GM18519 (cell line): ENCODE measurements around the gene ANKRD23.

Experiments
- ATAC-seq: cut with Tn5 transposase; IDR thresholded peaks from one replicate; pipeline ENCODE4 v1.9.1; 2021; ENCODE audit warnings: mild to moderate bottlenecking, moderate library complexity; ENCODE audit not compliant: unreplicated experiment, low FRiP score

The ANKRD23 gene

DNA sequence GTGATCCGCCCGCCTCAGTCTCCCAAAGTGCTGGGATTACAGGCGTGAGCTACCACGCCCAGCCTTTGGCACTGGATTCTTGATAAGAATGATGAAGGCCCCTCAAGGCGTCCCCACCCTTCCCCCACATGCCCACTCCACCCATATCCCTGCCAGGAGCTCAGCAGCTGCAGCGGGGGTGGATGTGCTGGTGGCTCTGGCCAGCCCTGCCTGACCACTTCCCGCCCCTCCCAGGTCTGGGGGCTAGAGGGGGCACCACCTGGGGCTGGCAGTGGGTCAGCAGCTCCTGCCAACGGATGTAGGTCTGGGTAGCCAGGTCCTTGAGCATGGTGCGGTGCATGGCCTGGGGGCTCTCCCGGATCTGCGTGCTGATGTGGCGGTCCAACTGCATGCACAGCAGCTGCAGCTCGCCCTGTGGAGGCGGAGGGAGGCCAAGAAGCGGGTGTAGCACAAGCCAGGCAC, 33.8 kb upstream of the ANKRD23 start:
- no peak for ATAC-seq

DNA sequence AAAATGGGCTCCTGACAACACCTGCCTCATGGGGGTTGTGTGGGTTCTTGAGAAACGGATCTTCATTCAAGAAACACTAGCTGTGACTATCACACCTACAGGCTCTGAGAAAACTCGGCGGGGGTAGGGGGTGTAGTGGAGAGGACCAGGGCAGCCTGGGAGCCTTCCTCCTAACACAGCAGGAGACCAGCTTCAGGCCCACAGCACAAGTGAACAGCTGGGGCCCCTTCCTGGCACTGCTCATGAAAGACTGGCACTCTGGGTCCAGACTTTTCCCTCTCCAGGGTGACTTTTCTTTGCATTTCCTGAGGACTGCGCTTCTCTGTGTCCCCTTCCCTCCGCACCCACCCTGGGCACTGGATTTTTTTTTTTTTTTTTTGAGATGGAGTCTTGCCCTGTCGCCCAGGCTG, 33.2 kb upstream of the ANKRD23 start:
- no peak for ATAC-seq

DNA sequence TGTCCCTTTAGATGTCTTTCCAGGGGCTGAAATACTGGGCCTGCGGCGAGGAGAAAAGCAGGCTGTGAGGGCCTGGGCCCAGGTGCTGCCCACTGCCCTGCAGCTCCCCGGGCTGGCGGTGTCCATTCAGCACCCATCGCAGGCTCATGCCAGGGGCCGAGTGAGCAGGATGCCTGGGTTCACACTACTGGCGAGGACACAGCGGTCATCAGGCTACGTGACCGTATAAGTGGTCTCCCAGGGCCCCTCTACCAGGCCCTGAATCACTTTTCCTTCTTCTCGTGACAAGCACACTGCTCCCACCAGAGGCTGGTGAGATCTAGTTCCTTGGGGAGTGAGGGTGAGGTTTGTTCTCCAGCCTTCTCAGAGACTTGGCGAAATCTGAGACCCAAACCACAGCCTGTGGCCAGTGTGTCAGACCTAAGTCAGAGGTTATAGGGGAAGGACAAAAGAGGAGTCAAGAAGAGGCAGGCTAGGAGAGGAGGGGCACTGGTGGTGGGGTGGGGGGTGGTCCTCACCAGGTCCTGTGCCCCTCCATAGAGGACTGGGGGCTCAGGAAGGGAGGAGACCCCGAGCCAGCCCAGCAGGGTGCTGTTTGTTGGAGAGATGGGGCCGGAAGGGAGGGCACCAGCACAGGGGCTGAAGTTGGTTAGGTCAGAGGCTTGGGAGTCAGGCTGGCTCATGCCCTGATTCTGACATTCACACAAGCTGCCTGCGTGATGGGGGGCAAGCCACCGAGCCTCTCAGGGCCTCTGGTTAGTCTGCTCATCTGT, 32.6 kb upstream of the ANKRD23 start:
- ATAC-seq: no peak

DNA sequence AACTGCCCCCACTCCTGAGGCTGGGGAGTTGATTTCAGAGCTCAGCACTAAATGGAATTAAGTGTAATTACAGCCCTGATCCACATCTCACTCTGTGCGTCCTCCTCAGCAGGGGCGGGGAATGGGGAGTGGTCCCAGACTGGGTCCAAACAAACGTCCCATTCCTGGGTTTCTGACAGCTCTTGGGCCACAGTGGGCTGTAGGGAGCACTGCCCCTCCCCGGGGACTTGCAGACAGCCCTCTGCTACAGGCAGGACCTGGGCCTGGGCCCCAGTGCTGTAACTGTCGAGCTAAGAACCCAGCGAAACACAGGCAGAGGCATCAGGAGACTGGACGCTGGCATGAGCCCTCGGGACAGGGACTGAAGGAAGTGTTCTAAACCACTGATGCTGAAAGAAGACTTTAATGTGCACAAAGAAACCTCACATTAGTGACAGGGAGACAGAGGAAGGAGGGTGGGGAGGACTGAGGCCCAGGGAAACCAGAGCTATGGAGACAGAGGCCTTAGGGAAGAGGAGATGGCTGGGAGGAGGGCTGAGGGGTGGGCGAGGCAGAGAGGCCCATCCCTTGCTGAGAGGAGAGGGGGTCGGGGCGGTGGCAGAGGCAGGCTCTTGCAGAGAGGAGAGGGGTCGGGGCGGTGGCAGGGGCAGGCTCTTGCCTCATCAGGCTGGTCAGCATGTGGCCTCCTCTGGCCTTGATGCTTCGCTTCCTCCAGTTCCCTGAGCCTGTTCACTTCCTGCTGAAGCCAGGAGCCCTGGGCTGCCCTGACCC, 31.9 kb upstream of the ANKRD23 start:
- no peak for ATAC-seq

DNA sequence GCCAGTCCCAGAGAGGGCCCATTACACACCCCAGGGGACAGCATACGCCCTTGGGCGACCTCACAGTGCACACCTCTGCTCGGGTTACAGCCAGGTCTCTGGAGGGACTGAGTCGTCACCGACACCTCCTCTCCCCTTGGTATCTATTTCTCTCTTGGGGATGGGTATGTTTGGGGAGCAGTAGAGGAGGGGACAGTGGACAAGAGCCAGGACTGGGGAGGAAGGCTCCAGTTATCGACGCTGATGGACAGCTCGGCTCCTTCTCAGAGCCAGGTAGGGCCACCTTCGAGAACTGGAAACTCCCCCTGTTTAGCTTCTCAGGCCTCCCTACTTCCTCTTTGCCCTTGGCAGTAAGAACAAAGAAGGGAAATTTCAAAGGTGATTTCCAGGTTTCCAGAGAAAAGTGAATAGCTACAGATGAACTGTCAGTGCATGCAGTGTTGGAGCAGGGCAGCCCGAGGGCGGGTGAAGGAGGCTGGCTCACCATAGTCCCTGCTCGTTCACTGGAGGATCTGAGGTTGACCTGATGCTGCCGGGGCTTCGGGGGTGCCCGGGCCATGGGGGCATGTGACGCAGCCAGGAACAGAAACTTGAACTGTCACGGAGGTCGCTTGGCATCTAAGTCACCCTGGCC, 30.5 kb upstream of the ANKRD23 start:
- ATAC-seq: no peak

DNA sequence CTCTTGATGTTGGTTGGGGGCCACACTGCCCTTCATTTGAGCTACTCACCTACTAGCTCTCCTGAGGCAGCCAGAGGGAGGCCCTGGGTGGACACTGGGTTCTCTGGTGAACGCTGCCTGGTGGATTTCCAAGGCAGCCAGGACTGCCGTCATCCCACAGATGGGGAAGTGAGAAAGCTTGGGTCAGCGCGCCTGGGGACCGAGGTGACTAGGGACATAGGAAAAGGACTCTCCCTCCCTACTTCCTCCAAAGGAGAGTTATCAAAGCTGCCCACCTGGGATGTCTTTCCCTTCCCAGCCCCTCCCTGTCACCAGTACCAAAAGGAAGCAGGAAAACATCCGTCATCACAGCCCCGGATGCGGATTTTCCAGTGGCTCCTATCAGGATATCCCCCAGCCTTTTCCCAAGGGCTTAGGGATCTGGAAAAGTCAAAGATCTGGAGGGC, 29.9 kb upstream of the ANKRD23 start:
- no peak for ATAC-seq

DNA sequence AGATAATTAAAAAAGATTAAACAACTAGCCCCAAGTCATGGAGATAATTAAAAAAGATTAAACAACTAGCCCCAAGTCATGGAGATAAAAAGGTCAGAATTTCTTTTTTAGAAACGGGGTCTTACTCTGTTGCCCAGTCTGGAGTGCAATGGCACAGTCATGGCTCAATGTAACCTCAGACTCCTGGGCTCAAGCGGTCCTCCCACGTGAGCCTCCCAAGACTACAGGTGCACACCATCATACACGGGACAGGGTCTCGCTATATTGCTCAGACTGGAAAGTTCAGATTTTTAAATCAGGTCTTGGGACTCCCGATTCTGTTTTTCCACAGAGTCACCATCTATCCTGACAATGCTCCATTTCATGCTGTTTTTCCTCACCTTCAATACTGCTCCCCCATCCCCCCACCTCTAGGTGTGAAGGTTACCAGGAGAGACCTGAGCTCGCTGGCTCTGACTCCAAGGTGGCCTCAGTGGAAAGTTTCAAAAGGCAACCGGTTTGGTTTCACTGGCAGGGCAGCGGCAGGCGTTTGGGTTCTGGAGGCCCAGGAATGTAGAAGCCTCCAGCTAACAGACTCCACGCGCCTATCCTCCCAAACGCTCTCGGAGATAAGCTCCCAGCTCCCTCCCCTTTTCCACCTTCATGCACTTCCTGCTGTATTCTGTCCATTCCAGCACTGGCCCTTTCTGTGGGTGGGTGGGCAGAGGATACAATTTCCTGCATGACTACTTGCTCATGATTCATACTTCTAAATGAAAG, 28.9 kb upstream of the ANKRD23 start:
- no peak for ATAC-seq

DNA sequence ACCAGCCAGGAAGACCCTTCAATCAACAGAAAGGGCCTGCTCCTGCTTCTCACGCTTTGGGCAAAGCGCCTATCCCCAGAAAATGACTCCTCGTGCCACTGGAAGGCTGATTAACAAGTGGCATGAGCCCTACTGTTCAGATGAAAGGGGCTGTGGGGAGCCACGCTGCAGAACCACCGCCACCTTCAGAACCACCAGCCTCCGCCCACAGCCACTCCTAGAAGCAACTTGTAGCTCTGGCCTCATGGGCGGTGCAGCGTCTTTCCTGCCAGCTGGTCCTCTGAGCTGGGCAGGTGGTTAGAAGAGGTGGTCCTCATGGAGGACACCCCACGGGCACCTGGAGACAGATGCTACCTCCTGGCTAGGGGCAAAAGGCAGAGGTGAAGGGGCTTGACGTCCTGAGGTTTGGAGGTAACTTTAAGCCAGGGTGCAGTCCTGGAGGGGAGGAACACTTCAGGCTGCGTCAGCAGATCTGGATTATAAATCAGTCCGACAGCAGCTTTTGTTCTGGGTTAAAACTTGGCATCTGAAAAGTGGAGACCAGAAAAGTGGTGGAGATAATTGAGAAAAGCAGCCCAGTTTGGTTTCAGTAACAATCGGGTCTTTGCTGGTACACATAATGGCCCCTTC, 26.9 kb upstream of the ANKRD23 start:
- ATAC-seq: no peak

DNA sequence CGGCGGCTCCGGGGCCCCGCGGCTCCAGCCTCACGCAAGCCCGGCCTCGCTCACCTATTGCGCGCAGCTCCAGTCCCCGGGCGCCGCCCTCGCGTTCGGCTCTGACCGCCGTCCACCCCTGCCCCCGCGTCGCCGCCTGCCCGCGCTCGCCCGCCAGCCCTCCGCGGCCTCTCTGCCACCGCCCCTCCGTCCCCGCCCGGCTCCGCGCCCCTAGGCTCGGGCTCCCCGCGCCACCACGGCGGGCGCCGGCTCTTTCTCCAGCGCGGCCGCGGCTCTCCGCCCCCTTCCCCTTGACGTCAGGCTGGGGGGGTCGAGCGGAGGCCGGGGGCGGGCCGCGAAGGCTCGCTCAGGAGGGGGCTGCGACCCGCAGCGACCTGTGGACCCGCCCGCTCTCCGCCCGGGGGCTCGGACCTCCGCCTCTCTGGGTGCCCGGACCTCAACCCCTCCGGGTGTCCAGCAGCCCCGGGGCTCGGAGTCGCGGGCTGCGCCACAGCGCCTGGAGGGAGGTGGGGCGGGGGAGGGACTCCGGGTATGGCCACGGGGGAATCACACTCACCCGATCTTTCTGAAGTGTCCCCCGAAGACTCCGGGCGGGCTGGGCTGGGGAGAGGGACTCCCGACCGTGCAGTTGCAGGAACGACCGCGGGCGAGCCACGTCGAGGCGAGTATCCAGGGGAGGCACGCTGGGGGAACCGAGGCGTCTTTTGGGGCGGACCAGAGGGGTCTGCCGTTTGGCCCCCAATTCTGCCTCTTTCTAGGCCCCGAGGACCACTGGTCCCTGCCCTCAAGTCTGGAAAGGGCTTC, 26.2 kb upstream of the ANKRD23 start, which contains the start of gene SEMA4C:
Gene SEMA4C (minus strand): TSS at position 259 of the 804 bp plus-strand sequence. CDS start 2,194 bp downstream, outside the sequence.
- ATAC-seq: no peak

DNA sequence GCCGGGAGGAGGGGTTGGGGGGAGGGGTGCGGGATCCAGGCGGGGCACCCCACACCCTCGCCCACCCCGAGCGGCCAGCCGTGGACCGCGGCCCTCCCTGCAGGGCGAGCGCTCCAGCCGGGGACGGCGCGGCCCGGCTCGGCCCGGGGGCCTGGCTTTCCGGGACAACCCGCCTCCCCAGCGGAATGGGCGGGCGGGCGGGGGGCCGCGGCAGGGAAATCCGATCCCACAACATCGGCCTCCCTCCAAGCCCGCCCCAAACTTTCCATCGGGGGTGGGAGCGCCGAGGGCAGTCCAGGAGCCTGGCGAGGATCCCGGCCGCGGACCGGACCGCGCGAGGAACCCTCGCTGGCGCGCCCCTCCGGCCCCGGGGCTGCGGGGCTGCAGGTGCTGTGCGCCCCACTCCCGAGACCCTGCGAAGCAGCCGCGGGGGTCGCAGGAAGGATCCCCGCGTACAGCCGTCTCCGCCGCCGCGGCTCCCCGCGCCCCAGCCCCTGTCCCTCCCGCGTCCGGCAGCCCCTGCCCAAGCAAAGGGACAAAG, 25.5 kb upstream of the ANKRD23 start:
- ATAC-seq: no peak

DNA sequence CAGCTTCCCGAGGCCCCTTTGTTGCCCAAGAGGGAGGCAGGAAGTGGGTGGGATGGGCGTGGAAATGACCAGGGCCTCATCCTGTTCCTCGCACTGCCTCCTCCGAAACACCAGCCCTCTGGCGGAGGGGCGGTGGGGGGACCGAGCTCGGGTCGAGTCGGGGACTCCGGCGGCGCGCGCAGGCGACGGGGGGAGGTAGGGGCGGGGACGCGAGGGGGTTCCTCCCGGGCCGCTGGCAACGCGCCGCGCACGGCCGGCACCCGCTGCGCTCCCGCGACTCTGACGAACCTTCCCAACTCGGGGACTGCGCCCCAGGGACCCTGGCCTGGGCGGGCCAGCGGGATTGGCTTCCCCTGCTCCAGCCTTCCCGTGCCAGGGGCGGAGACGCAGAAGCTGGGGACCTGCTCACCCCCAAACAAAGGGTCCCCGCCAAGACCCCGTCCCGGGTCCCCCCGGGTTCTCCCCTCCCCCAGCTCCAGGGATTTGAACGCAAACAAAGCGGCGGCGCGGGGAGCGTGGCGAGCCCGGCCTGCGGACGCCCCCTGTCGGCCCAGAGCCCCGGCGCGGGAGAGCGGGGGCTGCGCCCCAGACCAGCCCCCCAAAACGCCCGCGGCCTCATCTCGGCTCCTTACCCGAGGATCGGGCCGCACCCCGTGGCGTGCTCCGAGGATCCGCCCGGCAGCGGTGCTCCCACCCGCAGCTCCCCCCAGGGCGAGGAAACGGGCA, 24.9 kb upstream of the ANKRD23 start:
- no peak for ATAC-seq

DNA sequence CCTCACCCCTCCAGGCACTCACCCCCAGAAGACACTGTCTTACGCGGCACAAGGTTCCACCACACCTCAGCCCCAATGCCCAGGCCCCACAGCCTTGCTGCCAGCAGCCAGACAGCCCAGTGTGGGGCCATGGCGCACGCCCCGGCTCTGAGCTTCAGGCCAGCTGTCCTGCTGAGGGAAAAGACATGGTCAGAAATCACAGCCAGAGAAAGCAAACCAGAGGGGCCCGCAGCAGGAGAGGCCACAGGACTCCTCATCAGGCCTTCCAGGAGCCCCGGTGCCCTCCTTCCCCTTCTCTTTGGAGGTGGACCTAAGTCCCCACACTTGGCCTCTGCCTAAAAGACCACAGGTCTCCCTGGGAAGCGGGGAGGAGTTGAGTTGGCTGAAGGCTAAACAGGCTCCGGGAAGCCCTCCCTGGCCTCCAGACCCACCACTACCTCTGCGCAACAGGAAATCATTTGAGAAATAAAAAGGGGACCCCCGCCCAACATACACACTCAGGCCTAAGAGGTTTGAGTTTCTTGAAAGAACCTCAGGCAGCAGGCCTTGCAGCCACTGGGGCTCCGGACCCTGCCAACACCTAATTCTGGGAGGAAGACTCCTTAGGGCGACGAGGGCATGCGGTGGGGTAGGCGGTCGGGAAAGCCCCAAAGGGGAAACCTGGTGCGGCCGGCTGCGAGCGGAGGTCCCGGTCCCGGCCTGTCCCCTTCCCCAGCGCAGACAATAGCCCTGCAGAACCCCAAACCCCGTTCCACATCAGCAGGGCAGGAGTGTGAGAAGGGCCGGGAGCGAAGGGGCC, 24.1 kb upstream of the ANKRD23 start:
- ATAC-seq: no peak

DNA sequence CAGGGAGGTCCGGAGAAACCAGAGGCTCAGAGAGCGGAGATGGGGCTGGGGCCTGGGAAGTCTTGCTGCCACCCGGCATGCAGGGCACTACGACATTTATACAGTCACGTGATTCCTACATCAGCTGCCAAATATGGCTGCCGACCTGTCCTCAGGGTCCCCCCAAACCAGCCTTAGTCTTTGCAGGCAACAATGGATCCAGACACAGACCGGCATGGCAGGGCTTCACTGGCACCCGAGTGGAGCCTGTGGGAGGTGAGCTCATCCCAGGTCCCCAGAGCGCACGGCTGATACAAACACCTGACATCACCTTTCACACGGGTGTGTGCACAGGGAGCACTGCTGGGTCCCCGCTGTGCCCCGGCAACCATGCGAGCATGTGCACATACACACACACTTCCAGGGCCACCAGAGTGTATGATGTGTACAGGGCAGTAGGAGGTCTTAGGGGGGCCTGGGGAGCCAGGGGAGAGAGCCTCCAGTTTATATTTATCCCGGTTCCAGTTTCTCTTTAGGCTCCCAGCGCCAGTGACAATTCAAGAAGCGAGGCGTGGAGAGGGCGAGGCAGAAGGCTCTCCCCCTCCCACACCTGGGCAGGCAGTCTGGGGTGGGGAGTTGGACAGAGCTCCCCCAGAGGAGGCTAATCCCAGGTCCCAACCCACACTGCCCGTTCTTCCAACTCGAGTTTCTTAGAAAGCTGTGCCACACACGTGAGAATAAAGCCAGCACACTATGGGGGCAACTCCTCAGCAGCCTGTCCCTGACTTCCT, 23.4 kb upstream of the ANKRD23 start:
- ATAC-seq: no peak

DNA sequence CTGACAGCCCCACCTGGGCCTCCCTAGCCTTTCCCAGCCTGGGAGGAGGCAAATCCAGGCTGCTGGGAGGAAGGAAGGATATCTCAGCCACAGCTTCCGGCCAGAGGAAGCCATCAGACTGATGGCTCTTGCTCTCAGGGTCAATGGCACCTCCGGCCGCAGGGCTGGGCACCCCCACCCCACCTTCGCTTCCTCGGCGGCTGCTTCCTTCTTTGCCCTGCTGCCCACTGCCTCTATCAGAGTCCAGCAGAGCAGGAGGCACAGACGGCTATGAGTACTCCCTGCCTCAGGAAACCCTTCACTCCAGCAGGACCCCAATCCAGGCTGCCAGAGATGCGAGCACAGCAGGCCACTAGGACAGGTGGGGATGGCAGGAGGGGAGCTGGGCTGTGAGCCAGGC, 22.8 kb upstream of the ANKRD23 start:
- ATAC-seq: no peak

DNA sequence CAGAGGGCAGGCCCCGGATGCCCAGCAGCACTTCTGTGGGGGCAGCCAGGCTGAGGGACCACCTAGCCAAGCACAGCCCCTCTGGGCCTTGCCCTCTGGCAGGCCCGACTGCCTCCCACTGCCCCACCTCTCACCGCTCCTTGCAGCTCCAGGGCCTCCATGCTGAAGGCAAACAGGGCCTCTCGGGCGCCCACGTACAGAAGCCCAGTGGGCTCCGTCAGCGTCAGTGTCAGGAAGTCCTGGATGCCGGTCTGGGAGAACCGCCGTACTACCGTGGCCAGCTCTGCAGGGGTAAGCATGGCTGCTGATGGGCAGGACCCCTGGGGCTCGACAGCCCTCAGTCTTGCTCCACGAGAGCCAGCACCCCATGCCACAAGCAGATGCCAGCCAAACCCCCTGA, 22.3 kb upstream of the ANKRD23 start:
- ATAC-seq: no peak

DNA sequence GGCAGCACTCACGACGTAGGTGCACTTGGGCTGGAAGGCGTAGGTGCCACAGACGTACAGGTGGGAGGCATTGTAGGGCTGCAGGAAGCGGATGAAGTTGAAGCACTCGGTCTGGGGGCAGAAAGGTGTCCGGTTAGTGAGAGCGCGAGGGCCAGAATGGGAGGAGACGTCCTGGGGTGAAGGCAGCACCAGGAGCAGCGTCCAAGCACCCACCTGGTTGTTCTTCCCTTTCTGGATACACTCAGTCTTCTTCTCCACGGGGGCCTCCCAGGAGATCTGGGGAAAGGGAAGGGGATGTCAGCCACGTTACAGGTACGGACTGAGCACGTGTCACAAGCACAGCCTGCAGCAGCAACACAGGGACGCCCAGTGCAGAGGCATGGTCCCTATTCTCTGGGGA, 21.8 kb upstream of the ANKRD23 start:
- no peak for ATAC-seq
